ENCODE data around the gene RPGRIP1L. TPM values are rescaled to one million over a fixed set of nuclear protein-coding genes. Genes with fewer than 3 reads are reported as not detected.

Gene RPGRIP1L
- total RNA-seq (ENCODE audit: low replicate concordance), result 11.1 and 19.5 TPM in 2 replicates

DNA sequence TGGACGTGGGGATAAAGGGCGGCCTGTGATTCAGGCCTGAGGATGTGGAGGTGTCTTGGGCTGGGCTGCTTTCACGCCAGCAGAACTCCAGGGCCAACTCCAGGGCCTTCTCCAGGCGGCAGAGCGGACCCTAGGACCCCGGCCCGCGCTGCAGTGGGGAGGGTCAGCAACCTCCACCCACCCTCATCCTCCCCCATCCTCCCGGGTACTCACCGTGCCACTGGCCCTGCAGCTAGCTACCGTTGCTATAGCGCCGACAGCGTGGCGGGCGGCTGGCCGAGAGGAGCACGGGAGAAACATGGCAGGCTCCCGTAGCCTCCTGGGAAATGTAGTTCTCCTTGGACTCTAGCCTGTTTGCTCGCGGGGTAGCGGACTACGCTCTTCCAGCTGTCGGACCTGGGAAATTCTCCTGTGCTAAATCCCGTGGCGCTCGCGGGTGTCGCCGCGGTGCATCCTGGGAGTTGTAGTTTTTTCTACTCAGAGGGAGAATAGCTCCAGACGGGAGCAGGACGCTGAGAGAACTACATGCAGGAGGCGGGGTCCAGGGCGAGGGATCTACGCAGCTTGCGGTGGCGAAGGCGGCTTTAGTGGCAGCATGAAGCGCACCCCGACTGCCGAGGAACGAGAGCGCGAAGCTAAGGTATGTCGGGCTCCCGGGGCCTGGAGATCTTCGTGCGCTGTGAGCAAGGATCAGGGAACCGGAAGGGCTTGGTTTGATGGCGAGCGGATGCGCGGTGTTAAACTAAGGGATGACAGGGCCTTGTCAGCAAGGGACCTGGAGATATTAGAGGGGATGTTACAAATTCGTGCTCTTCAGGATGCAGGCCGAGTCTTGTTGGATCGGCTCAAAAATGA lies at the start of gene RPGRIP1L, which contains the start of gene FTO:
Gene RPGRIP1L, minus strand, starts transcription at position 270 of the 855 bp plus-strand sequence. CDS start 3,136 bp downstream, outside the sequence.
Gene FTO, plus strand, starts transcription at position 567 of the 855 bp plus-strand sequence.
- TF ChIP-seq, protein P1, sequence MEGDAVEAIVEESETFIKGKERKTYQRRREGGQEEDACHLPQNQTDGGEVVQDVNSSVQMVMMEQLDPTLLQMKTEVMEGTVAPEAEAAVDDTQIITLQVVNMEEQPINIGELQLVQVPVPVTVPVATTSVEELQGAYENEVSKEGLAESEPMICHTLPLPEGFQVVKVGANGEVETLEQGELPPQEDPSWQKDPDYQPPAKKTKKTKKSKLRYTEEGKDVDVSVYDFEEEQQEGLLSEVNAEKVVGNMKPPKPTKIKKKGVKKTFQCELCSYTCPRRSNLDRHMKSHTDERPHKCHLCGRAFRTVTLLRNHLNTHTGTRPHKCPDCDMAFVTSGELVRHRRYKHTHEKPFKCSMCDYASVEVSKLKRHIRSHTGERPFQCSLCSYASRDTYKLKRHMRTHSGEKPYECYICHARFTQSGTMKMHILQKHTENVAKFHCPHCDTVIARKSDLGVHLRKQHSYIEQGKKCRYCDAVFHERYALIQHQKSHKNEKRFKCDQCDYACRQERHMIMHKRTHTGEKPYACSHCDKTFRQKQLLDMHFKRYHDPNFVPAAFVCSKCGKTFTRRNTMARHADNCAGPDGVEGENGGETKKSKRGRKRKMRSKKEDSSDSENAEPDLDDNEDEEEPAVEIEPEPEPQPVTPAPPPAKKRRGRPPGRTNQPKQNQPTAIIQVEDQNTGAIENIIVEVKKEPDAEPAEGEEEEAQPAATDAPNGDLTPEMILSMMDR (IDR thresholded peaks at IDR 0.05; ENCODE audit: insufficient read depth, low read length), result peak; percentile 1
- DNase-seq (ENCODE audit: low read depth), result peak; percentile 99
- peak within 1 kb of the TSS; percentile 95 for H3K4me3 ChIP-seq (ENCODE audit: low read depth, low read length)

DNA sequence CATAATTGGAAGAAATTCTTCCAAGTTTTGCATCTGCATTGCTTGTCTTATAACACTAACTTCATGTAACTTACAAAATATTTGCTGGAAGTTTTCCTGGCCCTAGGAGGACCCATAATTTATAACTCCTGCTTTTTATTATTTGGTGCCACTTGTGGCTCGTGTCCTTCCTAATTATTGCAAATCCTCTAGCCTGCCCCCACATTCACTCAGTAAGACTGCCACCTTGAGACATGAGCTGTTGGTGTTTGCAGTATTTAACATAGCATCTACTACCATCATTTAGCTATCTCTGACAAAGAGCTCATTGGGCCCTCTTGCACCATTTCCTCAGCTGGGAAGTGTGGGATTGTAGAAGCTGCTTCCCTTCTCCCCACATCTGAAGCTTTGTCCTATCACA lies 49.8 kb upstream of the RPGRIP1L start:
- H3K4me3 ChIP-seq (ENCODE audit: low read depth, low read length), result no peak overlapping the region
- TF ChIP-seq, protein P1 (IDR thresholded peaks at IDR 0.05; ENCODE audit: insufficient read depth, low read length), result no peak
- no peak for DNase-seq (ENCODE audit: low read depth)

DNA sequence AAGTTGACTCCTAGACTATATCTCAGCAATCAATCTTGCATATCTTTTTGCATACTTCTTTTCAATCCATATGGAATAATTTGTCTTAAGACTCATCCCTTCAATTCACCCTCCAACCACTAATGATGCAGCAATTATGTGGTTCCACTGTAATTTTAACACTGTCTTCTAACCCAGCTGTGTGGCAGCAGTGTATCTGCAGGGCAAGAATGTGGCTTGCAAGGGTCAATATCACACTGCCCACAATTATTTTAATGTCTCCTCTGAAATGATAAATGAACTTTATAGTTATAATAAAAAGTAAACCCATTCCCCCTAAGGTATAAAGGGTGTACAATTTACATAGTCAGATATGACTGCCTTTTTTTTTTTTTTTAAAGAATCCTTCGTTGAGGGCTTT lies 48.9 kb upstream of the RPGRIP1L start:
- TF ChIP-seq, protein P1 (IDR thresholded peaks at IDR 0.05; ENCODE audit: insufficient read depth, low read length), result no peak
- no peak for DNase-seq (ENCODE audit: low read depth)
- H3K4me3 ChIP-seq (ENCODE audit: low read depth, low read length), result no peak overlapping the region

DNA sequence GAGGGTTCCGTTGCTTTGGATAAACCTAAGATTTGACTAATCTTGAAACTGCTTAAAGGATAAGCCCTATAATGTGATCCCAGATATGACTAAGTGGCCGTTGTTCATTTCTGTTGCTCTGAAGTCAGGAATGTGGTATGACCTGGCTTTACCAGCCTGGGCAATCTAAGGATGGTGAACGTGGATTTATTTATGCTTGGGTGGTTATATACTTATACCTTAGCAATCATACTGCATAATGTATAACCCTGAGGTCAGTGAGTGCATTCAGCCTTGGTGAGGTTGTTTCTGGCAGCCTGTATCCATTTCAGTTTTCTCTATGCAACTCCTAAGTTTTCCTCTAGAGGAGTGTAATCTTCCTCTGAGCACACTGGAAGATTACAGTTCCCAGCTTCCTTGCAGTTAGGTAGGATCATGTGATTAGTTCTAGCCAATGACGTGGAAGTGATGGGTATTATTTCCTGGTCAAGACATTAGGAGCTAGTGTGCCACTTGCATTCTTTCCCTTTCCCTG lies 42.2 kb upstream of the RPGRIP1L start:
- DNase-seq (ENCODE audit: low read depth), result peak; percentile 45
- no peak overlapping the region for H3K4me3 ChIP-seq (ENCODE audit: low read depth, low read length)
- TF ChIP-seq, protein P1 (IDR thresholded peaks at IDR 0.05; ENCODE audit: insufficient read depth, low read length), result peak; percentile 47

DNA sequence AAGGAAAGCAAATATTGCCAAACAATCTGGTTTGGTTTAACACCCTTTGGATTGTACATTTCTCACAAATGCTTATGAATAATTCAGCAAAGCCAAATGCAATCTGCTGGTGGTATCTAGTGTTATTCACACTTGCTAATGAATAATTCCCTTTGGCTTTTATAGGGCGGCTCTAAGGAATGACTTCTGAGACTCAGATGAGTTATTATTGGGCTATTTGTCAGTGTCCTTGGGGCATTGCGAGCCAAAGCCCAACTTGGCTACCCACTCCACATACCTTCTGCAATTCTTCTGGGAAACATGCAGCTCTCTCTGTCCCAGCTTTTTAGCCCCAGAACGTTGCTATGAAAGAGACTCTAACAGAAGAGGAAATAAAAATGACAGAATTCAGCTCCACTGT lies 41.4 kb upstream of the RPGRIP1L start:
- TF ChIP-seq, protein P1 (IDR thresholded peaks at IDR 0.05; ENCODE audit: insufficient read depth, low read length), result no peak
- no peak overlapping the region for H3K4me3 ChIP-seq (ENCODE audit: low read depth, low read length)
- DNase-seq (ENCODE audit: low read depth), result peak; percentile 76

DNA sequence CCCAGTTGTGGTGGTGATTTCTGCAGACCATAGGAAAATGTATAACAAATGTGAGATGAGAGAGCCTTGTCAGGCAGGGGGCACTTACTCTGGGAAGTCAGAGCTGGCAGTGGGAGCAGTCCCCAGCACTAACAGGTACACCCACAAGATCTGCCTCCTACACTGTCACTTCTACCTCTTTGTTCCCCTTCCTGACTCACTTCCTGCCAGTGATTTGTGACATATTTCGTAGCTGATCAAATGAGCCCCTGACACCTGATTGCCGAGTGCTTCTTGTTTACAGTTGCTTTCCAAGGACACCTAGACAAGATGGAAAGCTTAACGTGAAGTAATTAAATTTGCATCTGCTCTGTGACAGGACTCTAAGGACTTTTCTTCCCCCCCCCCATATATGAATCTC lies 40.8 kb upstream of the RPGRIP1L start:
- TF ChIP-seq, protein P1 (IDR thresholded peaks at IDR 0.05; ENCODE audit: insufficient read depth, low read length), result no peak
- no peak for DNase-seq (ENCODE audit: low read depth)
- H3K4me3 ChIP-seq (ENCODE audit: low read depth, low read length), result no peak overlapping the region
